Ectodermal cell (in vitro differentiated cells): ENCODE measurements around the gene PALLD.

Experiments used
- H3K27ac ChIP-seq: 2 replicates; pipeline ENCODE4 v1.7.0; 2013; ENCODE audit warnings: mild to moderate bottlenecking, low read depth, low read length; ENCODE audit not compliant: insufficient read depth, poor library complexity, severe bottlenecking
- H3K27me3 ChIP-seq: 2 replicates; pipeline ENCODE4 v1.7.0; 2013; ENCODE audit warnings: mild to moderate bottlenecking, low read length; ENCODE audit not compliant: insufficient read depth, control insufficient read depth, poor library complexity, severe bottlenecking
- H3K36me3 ChIP-seq: one replicate; pipeline ENCODE4 v1.7.0; 2013; ENCODE audit warnings: low read length; ENCODE audit not compliant: control insufficient read depth, insufficient read depth
- H3K4me1 ChIP-seq: one replicate; pipeline ENCODE4 v1.7.0; 2013; ENCODE audit warnings: low read length; ENCODE audit not compliant: control insufficient read depth, insufficient read depth
- H3K4me3 ChIP-seq: 2 replicates; pipeline ENCODE4 v1.7.0; 2013; ENCODE audit warnings: low read depth, low read length, control low read depth; ENCODE audit not compliant: insufficient read depth
- H3K9me3 ChIP-seq: 2 replicates; pipeline ENCODE4 v1.7.0; 2013; ENCODE audit warnings: mild to moderate bottlenecking, low read length, moderate library complexity; ENCODE audit not compliant: control insufficient read depth
- WGBS, 2 experiments: methylation state at CpG; one replicate each; pipeline ENCODE4 v1.1.7; 2013; ENCODE audit warnings: missing lambda C conversion rate in 2 of 2; 5-methylcytosine and 5-hydroxymethylcytosine counted together

The PALLD gene

GRCh38 chr4:168601899-168602298 lies 105.0 kb downstream of the PALLD start:
- Histone ChIP-seq H3K27me3 (no peaks in the 10 kb centered on the region), H3K27ac (no peak overlapping the region), H3K36me3 (no peaks in the 10 kb centered on the region), H3K9me3 (no peaks in the 10 kb centered on the region), H3K4me3 (no peak overlapping the region), H3K4me1 (peaks cover 22% of the 10 kb centered on the region)
- WGBS, 2 experiments, result 92 to 97% methylated on average over 4 of the region's 4 CpGs

DNA sequence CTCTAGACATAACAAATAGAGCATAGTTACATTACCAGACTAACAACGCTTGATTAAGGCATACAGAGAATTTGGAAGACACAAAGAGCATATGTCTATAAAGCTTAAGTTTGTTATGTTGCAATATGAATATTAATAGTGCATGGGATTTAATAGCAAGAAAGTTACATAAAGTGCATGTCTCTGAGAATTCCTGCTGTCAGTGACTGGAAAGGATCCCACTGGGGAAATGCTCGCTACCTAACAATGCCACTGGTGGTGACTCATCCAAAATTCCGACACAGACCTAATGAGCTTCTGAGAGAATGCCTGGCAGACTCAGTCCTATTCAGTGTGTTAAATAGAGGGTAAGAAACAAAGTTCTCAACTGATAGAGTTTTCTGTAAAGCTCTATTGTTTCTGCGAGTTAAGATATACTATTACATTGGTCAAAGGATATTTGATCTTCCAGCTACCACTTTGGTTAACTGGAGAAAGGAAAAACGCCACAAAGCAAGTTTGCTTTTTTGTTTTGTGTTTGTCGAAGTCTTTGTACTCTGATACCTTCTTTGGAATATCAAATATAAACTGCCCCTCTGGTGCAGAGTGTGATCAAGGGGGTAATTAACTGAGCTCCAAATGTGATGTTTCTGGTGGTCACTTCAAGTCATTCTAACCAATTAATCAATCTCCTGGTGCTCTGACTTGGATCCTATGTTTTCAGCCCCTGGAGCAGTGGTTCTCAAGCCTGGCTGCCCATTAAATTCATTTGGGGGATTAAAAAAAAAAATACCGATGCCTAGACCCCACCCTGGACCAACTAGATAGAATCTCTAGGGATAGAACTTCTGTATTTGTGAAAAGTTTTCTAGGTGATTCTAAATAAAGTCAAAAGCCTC lies 107.9 kb downstream of the PALLD start:
- no peak overlapping the region for H3K4me3 ChIP-seq
- WGBS, 2 experiments, result 30 to 44% methylated on average over 5 to 7 of the region's 7 CpGs

GRCh38 chr4:168605411-168605810 lies 108.6 kb downstream of the PALLD start:
- H3K4me1 ChIP-seq, result peaks cover 30% of the 10 kb centered on the region
- no peak overlapping the region for H3K27ac ChIP-seq
- no peaks in the 10 kb centered on the region for H3K9me3 ChIP-seq
- no peak overlapping the region for H3K4me3 ChIP-seq
- H3K36me3 ChIP-seq, result no peaks in the 10 kb centered on the region
- no peaks in the 10 kb centered on the region for H3K27me3 ChIP-seq
- WGBS, 2 experiments, result 81 to 83% methylated on average over 3 of the region's 3 CpGs

More for the DNA sequence above, 107.9 kb downstream of the PALLD start:
- H3K4me1 ChIP-seq, result peaks cover 30% of the 10 kb centered on the region
- no peaks in the 10 kb centered on the region for H3K36me3 ChIP-seq
- H3K27me3 ChIP-seq, result no peaks in the 10 kb centered on the region
- H3K9me3 ChIP-seq, result no peaks in the 10 kb centered on the region
- peak overlapping the region; percentile 83 for H3K27ac ChIP-seq

DNA sequence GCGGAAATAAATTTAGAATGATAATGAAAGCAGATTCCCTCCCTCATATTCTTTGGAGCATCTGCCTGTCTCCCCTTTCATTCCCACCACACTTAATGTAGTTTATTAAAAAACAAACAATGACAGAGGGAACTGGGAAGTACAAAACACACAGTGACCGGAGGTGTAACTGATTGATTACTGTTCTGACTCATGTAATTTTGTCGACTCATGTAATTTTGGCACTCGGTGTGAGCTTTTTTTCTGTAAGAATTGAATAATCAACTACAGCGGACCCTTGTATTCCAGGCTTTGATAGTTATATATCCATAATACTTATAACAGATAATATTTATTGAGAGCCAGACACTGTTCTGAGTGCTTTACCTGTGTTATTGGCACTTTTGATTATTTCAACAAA lies 110.4 kb downstream of the PALLD start:
- Histone ChIP-seq H3K9me3 (no peaks in the 10 kb centered on the region), H3K27ac (no peak overlapping the region), H3K4me1 (peaks cover 30% of the 10 kb centered on the region)

GRCh38 chr4:168608771-168609170 lies 111.9 kb downstream of the PALLD start:
- H3K36me3 ChIP-seq, result no peaks in the 10 kb centered on the region
- 89 to 93% methylated on average over 3 to 4 of the region's 4 CpGs for WGBS, 2 experiments
- H3K4me1 ChIP-seq, result peaks cover 25% of the 10 kb centered on the region
- H3K27ac ChIP-seq, result no peak overlapping the region
- H3K27me3 ChIP-seq, result no peaks in the 10 kb centered on the region
- H3K4me3 ChIP-seq, result no peak overlapping the region
- H3K9me3 ChIP-seq, result no peaks in the 10 kb centered on the region

More for the DNA sequence above, 110.4 kb downstream of the PALLD start:
- no peaks in the 10 kb centered on the region for H3K27me3 ChIP-seq
- H3K4me3 ChIP-seq, result no peak overlapping the region
- WGBS, 2 experiments, result 96 to 98% methylated on average over 3 to 4 of the region's 5 CpGs
- no peaks in the 10 kb centered on the region for H3K36me3 ChIP-seq

GRCh38 chr4:168609369-168609768 lies 112.5 kb downstream of the PALLD start:
- H3K27me3 ChIP-seq, result no peaks in the 10 kb centered on the region
- no peaks in the 10 kb centered on the region for H3K9me3 ChIP-seq
- no peak overlapping the region for H3K27ac ChIP-seq
- peaks cover 23% of the 10 kb centered on the region for H3K4me1 ChIP-seq
- H3K4me3 ChIP-seq, result no peak overlapping the region
- WGBS, 2 experiments, result 94 to 98% methylated on average over 4 of the region's 4 CpGs
- no peaks in the 10 kb centered on the region for H3K36me3 ChIP-seq

GRCh38 chr4:168610911-168611530 lies 114.2 kb downstream of the PALLD start:
- H3K9me3 ChIP-seq, result no peaks in the 10 kb centered on the region
- no peak overlapping the region for H3K27ac ChIP-seq
- H3K4me1 ChIP-seq, result peaks cover 28% of the 10 kb centered on the region
- no peaks in the 10 kb centered on the region for H3K27me3 ChIP-seq
- 88 to 94% methylated on average over 6 of the region's 6 CpGs for WGBS, 2 experiments
- no peak overlapping the region for H3K4me3 ChIP-seq
- H3K36me3 ChIP-seq, result no peaks in the 10 kb centered on the region

DNA sequence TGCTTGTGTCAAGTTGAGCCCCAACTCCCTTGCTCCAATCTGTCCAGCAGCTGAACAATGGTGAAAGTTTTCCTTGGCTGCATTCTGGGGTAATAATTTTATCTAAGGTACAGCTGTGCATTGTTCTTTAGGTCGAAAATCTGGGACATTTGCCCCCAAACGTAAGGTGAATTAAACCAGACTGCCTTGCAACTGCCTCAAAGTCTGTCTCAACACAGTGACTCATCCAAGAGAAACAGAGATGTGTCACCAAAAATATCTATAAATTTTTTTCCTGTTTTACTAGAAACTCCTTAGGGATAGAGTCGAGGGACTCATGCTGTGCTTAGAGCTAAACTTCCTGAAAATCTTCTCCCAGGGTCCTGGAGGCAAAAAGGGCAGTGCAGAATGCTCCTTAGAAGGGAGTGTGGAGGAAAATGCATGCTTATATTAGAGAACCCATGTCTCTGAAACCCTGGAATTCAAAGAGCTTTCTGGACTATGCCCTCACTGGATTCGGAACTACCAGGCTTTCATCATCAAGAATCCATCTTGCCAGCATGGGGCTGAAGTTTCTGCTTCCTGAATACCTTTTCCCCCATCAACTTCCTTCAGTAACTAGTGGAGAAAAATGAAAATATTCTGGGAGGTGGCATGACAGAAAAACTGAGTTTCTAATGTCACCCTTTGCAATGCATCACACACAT lies 115.7 kb downstream of the PALLD start:
- no peaks in the 10 kb centered on the region for H3K27me3 ChIP-seq
- 92 to 97% methylated on average over 4 of the region's 4 CpGs for WGBS, 2 experiments
- no peaks in the 10 kb centered on the region for H3K9me3 ChIP-seq
- H3K4me3 ChIP-seq, result no peak overlapping the region
- H3K36me3 ChIP-seq, result no peaks in the 10 kb centered on the region
- no peak overlapping the region for H3K27ac ChIP-seq
- peaks cover 30% of the 10 kb centered on the region for H3K4me1 ChIP-seq

- H3K9me3 ChIP-seq, result no peaks in the 10 kb centered on the region
- H3K4me1 ChIP-seq, result peaks cover 30% of the 10 kb centered on the region
- WGBS, 2 experiments, result 94 to 95% methylated on average over 5 of the region's 5 CpGs
These were observed 117.0 kb downstream of the PALLD start for GRCh38 chr4:168613869-168614268.

More at GRCh38 chr4:168613869-168614268, 117.0 kb downstream of the PALLD start:
- H3K27me3 ChIP-seq, result no peaks in the 10 kb centered on the region
- no peak overlapping the region for H3K4me3 ChIP-seq
- no peak overlapping the region for H3K27ac ChIP-seq
- no peaks in the 10 kb centered on the region for H3K36me3 ChIP-seq
